ENCODE results near the gene COL4A5. TPM values are rescaled to one million over a fixed set of nuclear protein-coding genes. Genes with fewer than 3 reads are reported as not detected.

COL4A5 gene
- total RNA-seq, 1 donor from 2014 or later: 48.0 TPM

Other genes starting within 250 kb of the COL4A5 start
- 0.68 and 1.3 TPM in 2 replicates for gene COL4A6, start 1.4 kb upstream of the COL4A5 start, total RNA-seq